ENCODE data around the gene NEDD9. TPM values are rescaled to one million over a fixed set of nuclear protein-coding genes. Genes with fewer than 3 reads are reported as not detected.

Gene NEDD9
- total and polyA plus RNA-seq, 2 of the 13 experiments (the other 11 are each of a cell fraction or from before 2014, with no cell fraction given): 27.1 to 389 TPM

- TF ChIP-seq, protein P1, sequence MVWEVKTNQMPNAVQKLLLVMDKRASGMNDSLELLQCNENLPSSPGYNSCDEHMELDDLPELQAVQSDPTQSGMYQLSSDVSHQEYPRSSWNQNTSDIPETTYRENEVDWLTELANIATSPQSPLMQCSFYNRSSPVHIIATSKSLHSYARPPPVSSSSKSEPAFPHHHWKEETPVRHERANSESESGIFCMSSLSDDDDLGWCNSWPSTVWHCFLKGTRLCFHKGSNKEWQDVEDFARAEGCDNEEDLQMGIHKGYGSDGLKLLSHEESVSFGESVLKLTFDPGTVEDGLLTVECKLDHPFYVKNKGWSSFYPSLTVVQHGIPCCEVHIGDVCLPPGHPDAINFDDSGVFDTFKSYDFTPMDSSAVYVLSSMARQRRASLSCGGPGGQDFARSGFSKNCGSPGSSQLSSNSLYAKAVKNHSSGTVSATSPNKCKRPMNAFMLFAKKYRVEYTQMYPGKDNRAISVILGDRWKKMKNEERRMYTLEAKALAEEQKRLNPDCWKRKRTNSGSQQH (CRISPR knock-in tag; IDR thresholded peaks at IDR 0.05; ENCODE audit: low read depth): no peak
- no peak for TF ChIP-seq ATM (IDR thresholded peaks at IDR 0.05; ENCODE audit: borderline replicate concordance)
- TF ChIP-seq, protein P2, sequence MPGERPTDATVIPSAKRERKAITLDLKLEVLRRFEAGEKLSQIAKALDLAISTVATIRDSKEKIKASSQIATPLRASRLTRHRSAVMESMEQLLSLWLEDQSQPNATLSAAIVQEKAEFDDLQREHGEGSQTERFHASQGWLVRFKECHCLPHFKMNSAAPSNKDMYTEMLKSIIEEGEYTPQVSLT (CRISPR knock-in tag; IDR thresholded peaks at IDR 0.05; ENCODE audit: borderline replicate concordance, low read depth): no peak
- TF ChIP-seq ZNF446 (CRISPR knock-in tag; IDR thresholded peaks at IDR 0.05): no peak
- no peak for TF ChIP-seq MBNL3 (CRISPR knock-in tag; conservative IDR thresholded peaks at IDR 0.05)
- TF ChIP-seq, protein P3, sequence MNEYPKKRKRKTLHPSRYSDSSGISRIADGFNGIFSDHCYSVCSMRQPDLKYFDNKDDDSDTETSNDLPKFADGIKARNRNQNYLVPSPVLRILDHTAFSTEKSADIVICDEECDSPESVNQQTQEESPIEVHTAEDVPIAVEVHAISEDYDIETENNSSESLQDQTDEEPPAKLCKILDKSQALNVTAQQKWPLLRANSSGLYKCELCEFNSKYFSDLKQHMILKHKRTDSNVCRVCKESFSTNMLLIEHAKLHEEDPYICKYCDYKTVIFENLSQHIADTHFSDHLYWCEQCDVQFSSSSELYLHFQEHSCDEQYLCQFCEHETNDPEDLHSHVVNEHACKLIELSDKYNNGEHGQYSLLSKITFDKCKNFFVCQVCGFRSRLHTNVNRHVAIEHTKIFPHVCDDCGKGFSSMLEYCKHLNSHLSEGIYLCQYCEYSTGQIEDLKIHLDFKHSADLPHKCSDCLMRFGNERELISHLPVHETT (CRISPR knock-in tag; conservative IDR thresholded peaks at IDR 0.05): no peak
- TF ChIP-seq DZIP1 (CRISPR knock-in tag; IDR thresholded peaks at IDR 0.05): no peak
- 0 out of 2 replicates have a peak, but pooled peaks have one; percentile 16 for TF ChIP-seq MTERF4 (CRISPR knock-in tag; IDR thresholded peaks at IDR 0.05)
- no peak for TF ChIP-seq ZNF790 (CRISPR knock-in tag; IDR thresholded peaks at IDR 0.05; ENCODE audit: borderline replicate concordance)
- TF ChIP-seq HIVEP1 (CRISPR knock-in tag; IDR thresholded peaks at IDR 0.05): no peak
- TF ChIP-seq ZNF629 (CRISPR knock-in tag; conservative IDR thresholded peaks at IDR 0.05): no peak
- TF ChIP-seq ZNF777 (CRISPR knock-in tag; IDR thresholded peaks at IDR 0.05): no peak
- TF ChIP-seq ZNF333 (CRISPR knock-in tag; IDR thresholded peaks at IDR 0.05; ENCODE audit: borderline replicate concordance): no peak
- TF ChIP-seq ZNF562 (CRISPR knock-in tag; IDR thresholded peaks at IDR 0.05; ENCODE audit: borderline replicate concordance): no peak
- TF ChIP-seq, protein P4, sequence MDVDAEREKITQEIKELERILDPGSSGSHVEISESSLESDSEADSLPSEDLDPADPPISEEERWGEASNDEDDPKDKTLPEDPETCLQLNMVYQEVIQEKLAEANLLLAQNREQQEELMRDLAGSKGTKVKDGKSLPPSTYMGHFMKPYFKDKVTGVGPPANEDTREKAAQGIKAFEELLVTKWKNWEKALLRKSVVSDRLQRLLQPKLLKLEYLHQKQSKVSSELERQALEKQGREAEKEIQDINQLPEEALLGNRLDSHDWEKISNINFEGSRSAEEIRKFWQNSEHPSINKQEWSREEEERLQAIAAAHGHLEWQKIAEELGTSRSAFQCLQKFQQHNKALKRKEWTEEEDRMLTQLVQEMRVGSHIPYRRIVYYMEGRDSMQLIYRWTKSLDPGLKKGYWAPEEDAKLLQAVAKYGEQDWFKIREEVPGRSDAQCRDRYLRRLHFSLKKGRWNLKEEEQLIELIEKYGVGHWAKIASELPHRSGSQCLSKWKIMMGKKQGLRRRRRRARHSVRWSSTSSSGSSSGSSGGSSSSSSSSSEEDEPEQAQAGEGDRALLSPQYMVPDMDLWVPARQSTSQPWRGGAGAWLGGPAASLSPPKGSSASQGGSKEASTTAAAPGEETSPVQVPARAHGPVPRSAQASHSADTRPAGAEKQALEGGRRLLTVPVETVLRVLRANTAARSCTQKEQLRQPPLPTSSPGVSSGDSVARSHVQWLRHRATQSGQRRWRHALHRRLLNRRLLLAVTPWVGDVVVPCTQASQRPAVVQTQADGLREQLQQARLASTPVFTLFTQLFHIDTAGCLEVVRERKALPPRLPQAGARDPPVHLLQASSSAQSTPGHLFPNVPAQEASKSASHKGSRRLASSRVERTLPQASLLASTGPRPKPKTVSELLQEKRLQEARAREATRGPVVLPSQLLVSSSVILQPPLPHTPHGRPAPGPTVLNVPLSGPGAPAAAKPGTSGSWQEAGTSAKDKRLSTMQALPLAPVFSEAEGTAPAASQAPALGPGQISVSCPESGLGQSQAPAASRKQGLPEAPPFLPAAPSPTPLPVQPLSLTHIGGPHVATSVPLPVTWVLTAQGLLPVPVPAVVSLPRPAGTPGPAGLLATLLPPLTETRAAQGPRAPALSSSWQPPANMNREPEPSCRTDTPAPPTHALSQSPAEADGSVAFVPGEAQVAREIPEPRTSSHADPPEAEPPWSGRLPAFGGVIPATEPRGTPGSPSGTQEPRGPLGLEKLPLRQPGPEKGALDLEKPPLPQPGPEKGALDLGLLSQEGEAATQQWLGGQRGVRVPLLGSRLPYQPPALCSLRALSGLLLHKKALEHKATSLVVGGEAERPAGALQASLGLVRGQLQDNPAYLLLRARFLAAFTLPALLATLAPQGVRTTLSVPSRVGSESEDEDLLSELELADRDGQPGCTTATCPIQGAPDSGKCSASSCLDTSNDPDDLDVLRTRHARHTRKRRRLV (CRISPR knock-in tag; IDR thresholded peaks at IDR 0.05): no peak
- no peak for TF ChIP-seq ZNF460 (CRISPR knock-in tag; IDR thresholded peaks at IDR 0.05; ENCODE audit: borderline replicate concordance)
- TF ChIP-seq SP140L (CRISPR knock-in tag; IDR thresholded peaks at IDR 0.05; ENCODE audit: borderline replicate concordance): no peak
- peak; percentile 37; the same call in 1 of the 2 replicates for TF ChIP-seq SSRP1 (CRISPR knock-in tag; IDR thresholded peaks at IDR 0.05)
- no peak for TF ChIP-seq PCBP1 (IDR thresholded peaks at IDR 0.05; ENCODE audit: borderline replicate concordance, low read depth, low read length)
Measured at GRCh38 chr6:11219400-11219834, 13.1 kb downstream of the NEDD9 start (continued).

Data from HepG2 (cell line).